ENCODE results near the gene UFSP2.

DNA sequence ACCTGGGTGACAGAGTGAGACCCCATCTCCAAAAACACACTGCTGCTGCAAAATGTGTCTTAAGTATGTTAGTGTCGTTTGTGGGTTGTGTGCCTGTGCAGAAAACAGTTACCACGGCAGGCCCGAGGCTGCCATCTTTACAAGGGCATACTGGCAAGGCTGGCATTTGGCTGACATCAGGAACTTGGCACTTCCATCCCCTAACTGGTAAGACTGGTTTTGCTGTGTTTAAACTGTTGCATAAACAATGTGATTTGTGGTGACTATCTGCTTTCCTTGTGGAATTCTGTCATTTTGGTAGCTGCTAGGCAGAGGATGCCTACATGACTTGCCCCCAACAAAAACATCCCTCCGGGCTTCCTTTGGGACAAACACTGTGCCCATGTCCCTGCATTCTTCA, 42.3 kb downstream of the UFSP2 start:
- TF ChIP-seq, protein P1, sequence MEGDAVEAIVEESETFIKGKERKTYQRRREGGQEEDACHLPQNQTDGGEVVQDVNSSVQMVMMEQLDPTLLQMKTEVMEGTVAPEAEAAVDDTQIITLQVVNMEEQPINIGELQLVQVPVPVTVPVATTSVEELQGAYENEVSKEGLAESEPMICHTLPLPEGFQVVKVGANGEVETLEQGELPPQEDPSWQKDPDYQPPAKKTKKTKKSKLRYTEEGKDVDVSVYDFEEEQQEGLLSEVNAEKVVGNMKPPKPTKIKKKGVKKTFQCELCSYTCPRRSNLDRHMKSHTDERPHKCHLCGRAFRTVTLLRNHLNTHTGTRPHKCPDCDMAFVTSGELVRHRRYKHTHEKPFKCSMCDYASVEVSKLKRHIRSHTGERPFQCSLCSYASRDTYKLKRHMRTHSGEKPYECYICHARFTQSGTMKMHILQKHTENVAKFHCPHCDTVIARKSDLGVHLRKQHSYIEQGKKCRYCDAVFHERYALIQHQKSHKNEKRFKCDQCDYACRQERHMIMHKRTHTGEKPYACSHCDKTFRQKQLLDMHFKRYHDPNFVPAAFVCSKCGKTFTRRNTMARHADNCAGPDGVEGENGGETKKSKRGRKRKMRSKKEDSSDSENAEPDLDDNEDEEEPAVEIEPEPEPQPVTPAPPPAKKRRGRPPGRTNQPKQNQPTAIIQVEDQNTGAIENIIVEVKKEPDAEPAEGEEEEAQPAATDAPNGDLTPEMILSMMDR (conservative IDR thresholded peaks at IDR 0.05; ENCODE audit: low read depth in 2 of 2): no peak
- TF ChIP-seq CREB1 (CRISPR knock-in tag; IDR thresholded peaks at IDR 0.05; ENCODE audit: low read depth): no peak
- TF ChIP-seq POLR2AphosphoS5 (IDR thresholded peaks at IDR 0.05; ENCODE audit: low read depth): no peak
- TF ChIP-seq, protein P2, sequence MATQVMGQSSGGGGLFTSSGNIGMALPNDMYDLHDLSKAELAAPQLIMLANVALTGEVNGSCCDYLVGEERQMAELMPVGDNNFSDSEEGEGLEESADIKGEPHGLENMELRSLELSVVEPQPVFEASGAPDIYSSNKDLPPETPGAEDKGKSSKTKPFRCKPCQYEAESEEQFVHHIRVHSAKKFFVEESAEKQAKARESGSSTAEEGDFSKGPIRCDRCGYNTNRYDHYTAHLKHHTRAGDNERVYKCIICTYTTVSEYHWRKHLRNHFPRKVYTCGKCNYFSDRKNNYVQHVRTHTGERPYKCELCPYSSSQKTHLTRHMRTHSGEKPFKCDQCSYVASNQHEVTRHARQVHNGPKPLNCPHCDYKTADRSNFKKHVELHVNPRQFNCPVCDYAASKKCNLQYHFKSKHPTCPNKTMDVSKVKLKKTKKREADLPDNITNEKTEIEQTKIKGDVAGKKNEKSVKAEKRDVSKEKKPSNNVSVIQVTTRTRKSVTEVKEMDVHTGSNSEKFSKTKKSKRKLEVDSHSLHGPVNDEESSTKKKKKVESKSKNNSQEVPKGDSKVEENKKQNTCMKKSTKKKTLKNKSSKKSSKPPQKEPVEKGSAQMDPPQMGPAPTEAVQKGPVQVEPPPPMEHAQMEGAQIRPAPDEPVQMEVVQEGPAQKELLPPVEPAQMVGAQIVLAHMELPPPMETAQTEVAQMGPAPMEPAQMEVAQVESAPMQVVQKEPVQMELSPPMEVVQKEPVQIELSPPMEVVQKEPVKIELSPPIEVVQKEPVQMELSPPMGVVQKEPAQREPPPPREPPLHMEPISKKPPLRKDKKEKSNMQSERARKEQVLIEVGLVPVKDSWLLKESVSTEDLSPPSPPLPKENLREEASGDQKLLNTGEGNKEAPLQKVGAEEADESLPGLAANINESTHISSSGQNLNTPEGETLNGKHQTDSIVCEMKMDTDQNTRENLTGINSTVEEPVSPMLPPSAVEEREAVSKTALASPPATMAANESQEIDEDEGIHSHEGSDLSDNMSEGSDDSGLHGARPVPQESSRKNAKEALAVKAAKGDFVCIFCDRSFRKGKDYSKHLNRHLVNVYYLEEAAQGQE (IDR thresholded peaks at IDR 0.05; ENCODE audit: unreplicated experiment): no peak
